AG10803 (cell line): Measurements from ENCODE around the gene PRR29.
"Not testable (repeated sequence)": the region's sequence is repeated elsewhere in the genome, so short reads cannot be mapped to it uniquely, and the experiment has no call there.

ENCODE experiments used
- DNase-seq: peaks from one replicate; pipeline ENCODE4 v3.0.0; 2010; ENCODE audit warnings: low read depth
- H3K4me3 ChIP-seq: 2 replicates; pipeline ENCODE4 v1.5.1; 2011; ENCODE audit warnings: mild to moderate bottlenecking, low read length, control low read depth
- CTCF ChIP-seq: conservative IDR thresholded peaks from 2 replicates; pipeline ENCODE4 v1.5.1; 2011; ENCODE audit warnings: mild to moderate bottlenecking, low read length, control low read depth, inconsistent platforms

PRR29 gene

GRCh38 chr17:64009571-64010402 lies 11.6 kb downstream of the PRR29 start:
- no peak for DNase-seq
- no peak for TF ChIP-seq CTCF

GRCh38 chr17:64015447-64015846 lies 17.3 kb downstream of the PRR29 start:
- no peak overlapping the region for H3K4me3 ChIP-seq
- no peak for DNase-seq
- no peak for TF ChIP-seq CTCF

More at GRCh38 chr17:64009571-64010402, 11.6 kb downstream of the PRR29 start:
- no peak overlapping the region for H3K4me3 ChIP-seq

- no peak overlapping the region for H3K4me3 ChIP-seq
- no peak for DNase-seq
- peak; percentile 31 for TF ChIP-seq CTCF
These were observed 18.2 kb downstream of the PRR29 start for GRCh38 chr17:64016231-64016784.

- no peak for DNase-seq
- H3K4me3 ChIP-seq, result no peak overlapping the region
- no peak for TF ChIP-seq CTCF
These were observed 18.8 kb downstream of the PRR29 start for GRCh38 chr17:64016974-64017373.

- no peak for DNase-seq
These were observed 19.3 kb downstream of the PRR29 start for GRCh38 chr17:64017381-64017980.

GRCh38 chr17:64019551-64019961 lies 21.4 kb downstream of the PRR29 start:
- not testable (repeated sequence) for H3K4me3 ChIP-seq, DNase-seq

More at GRCh38 chr17:64017381-64017980, 19.3 kb downstream of the PRR29 start:
- peak; percentile 36 for TF ChIP-seq CTCF
- no peak overlapping the region for H3K4me3 ChIP-seq

- no peak for DNase-seq
- H3K4me3 ChIP-seq, result no peak within 1 kb of the TSS; the same call in 1 of the 2 replicates
- no peak for TF ChIP-seq CTCF
These were observed 22.1 kb downstream of the PRR29 start, which contains the start of gene ICAM2 for GRCh38 chr17:64020056-64020766. TSS of gene ICAM2 (minus strand) at chr17:64020633. CDS start at chr17:64006691, 13,942 bp downstream.
